Measurements from ENCODE around the gene APBA3.

The APBA3 gene

DNA sequence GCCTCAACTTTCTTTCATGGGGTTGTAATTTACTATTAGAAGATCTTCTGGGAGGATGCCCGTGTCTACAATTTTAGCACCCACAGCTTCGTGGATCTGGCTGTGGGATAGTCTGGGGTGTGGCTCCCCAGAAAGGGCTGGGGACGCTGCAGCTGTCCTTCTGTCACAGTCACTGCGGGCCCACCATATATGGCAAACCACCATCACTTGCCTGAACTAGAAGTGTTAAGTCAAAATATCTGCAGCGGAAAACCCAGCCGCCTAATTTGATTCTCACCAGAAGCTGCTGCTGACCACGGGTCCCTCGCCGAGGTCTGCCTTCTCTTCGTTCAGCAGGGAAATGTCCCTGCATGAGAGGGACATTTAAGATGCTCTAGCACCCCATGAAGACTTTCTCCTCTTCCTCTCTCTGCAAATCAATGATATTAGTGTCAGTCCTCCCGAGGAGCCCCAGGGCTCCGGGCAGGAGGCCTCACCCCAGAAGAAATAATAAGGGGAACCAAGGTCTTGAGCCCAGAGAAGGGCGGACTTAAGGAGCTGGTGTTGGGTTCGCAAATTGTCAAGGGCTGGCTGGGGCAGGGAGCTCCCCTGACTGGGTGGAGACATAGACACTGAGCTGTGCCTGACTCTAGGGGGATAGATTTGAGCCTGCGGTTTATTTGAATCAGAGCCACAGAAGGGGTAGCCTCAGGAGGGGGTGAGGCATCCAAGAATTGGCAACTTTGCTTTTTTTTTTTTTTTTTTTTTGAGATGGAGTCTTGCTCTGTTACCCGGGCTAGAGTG lies 27.7 kb upstream of the APBA3 start:
- DNase-seq (ENCODE audit: low read depth in 2 of 2) = no peak

DNA sequence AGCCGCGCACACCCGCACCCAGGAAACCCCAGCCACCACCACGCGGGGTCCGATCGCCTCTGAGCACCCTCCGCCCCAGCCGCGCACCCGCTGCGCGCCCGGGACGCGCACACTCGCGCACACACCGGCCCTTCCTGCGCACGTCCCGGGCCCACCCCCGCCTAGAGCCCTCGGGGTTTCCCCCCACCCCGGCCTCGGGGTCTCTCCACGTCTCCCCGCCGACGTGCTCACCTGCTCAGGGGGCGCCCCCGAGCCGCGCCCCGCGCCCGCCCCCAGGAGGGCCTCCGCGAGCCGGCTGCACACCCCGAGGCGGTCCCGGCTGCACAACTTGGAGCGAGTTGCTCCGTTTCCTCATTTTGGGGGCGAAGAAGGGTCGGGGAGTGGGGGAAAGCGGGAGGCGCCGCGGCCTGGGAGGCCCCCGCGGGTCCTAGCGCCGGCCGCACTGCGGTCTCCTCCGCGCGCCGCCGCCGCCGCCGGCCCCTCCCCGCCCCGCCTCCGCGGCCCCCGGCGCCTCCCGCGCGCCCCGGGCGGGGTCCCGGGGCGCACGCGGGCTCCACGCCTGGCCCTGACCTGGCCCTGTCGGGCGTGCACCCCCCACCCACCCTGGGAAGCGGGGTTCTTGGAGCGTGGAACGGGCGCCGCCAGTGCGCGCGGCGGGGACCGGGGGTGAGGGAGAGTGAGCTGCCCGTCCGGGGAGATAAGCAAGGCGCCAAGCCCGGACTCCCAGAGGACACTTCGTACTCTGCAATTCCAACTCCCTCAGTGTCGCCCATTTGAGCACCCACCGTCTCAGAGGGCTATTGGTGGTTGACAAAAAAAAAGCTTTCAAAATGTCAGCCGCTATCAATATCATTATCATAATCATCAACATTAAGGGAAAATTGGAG lies 24.7 kb upstream of the APBA3 start, which contains the start of gene MATK:
TSS of gene MATK (minus strand) at position 444 of the 887 bp plus-strand sequence. CDS start 1,246 bp downstream, outside the sequence.
- peak; percentile 34 to 47 for DNase-seq (ENCODE audit: low read depth in 2 of 2)

GRCh38 chr19:3785451-3785937 lies 24.0 kb upstream of the APBA3 start:
- DNase-seq (ENCODE audit: low read depth in 2 of 2) = peak in 1 of 2 donors; percentile 46

DNA sequence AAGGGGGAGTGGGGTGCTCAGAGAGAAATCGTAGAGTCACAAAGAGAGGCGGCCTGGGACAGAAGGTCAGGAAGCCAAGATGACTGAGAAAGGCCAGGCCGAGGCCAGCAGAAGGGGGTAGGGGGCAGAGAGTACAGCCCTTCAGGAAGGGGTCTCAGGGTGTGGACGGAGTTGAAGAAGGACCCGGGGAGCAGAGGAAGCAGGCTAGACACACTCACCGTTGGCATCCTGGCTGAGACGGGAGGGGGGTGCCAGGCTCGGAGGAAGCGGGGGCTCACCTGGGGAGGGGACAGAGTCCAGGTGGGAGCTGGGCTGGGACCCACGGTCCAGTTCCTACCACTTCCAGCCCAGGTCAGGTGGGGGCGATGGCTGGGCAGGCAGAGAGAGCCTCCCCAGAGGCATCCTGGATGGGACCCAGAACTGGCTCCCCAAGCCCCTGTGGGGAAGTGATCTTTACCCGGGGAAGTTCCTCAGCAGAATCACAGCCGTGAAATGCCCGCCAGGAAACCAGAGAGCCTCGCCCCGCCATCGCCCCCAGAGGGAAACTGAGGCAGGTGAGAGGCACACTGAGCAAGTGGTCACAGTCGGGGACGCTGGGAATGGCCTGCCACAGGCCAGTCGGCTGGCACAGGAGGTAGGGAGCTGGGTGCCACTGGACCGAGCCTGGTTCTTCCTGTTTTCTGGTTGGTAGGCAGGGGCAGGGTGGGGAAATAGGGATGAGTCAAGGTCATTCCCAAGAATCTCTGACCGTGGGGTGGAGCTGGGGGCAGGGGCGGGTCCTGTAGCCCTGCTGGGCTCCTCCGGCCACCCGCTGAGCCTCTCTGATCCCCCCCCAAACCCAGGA lies 23.3 kb upstream of the APBA3 start:
- no peak for DNase-seq (ENCODE audit: low read depth in 2 of 2)

DNA sequence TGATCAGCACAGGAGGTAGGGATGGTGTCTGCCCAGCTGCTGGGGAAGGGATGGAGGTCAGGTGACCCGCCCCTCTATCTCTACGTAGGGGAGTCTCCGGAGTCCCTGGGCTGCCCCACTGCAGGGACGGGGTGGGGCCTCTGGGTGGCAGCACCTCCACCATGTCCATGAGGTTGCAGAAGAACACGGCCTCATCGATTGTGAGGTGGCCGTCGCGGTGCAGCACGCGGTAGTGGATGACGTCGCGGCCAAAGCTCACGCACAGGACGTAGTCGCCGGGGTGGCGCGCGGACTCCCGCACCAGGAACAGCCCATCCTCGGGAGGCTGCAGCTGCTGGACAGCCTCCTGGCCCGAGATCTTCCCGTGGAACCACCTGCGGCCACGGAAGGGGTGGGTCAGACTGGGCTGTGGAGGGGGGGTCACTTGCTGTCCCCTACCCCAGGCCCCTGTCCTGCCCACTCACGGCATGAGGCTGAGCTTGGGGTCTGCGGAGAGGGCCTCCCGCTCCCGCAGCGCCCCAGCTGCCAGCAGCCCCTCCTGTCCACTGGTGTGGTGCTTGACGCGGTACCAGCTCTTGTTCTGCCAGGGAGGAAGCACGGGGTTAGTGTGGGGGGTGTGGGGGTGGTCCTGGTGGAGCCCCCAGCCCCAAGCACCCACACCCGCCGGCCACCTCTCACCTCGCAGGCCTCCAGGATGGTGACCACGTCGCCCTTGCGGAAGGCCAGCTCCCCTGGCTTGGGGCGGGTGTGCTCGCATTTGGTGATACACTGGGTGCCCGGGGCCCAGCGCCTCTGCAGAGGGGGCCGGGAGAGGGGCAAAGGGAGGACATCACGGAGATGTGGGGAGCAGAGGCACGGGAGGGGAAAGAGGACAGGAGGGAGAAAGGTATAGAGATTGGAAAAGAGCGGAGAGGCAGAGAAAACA lies 22.4 kb upstream of the APBA3 start:
- DNase-seq (ENCODE audit: low read depth in 2 of 2) = peak in 1 of 2 donors; percentile 39

DNA sequence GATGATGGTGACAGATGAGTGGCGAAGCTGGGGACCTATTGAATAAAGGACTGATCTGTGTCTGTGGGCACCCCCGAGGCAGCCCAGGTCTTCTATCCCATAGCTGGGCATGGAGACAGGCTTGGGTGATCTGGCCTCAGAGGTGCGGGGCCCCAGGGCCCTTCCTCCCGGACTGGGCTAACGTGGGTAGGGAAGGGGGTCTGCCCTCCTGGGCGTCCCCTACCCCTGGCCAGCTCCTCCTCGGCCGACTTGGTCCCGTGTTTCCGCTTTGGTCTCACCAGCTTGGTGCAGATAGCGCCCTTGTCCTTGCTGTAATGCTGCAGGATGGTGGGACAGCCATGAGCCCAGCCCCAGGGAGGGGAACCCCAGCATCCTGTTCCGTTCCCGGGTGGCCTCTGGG lies 21.4 kb upstream of the APBA3 start:
- no peak for DNase-seq (ENCODE audit: low read depth in 2 of 2)

DNA sequence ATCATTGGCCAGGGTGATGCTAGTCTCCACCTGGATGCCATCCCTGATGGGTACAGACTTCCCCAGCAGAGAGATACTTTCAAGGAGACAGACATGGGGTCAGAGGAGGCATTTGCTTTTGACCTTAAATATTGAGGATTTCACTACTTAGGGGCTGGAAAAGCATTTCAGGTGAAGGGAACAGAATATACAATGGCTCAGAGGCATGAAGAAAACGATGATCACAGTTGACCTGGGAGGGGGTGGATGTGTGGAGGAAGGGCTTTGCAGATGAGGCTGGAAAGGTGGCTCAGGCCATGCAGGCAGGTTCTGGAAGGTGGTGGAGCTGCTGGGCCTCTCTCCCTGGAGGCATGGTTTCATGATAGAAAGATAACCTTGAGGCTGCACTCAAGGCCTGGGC lies 20.8 kb upstream of the APBA3 start:
- DNase-seq (ENCODE audit: low read depth in 2 of 2) = no peak

DNA sequence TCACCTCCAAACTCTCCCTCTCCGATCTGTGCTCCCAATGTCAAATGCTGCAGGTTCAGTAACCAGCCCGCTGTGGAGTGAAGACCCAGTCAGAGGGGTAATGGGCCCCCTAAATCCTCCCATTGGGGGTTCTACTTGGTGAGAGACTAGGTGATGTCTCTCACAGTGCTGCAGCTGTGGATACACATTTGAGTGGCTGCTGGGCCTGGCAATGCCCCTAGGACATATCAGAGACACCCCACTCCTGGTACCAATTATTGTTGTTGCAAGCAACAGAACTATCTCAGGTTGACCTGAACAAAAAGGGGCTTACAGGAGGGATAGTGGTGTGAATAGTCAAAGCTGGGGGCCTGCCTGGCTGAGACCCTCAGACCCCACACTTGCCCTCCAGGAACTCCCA lies 20.1 kb upstream of the APBA3 start:
- DNase-seq (ENCODE audit: low read depth in 2 of 2) = no peak

DNA sequence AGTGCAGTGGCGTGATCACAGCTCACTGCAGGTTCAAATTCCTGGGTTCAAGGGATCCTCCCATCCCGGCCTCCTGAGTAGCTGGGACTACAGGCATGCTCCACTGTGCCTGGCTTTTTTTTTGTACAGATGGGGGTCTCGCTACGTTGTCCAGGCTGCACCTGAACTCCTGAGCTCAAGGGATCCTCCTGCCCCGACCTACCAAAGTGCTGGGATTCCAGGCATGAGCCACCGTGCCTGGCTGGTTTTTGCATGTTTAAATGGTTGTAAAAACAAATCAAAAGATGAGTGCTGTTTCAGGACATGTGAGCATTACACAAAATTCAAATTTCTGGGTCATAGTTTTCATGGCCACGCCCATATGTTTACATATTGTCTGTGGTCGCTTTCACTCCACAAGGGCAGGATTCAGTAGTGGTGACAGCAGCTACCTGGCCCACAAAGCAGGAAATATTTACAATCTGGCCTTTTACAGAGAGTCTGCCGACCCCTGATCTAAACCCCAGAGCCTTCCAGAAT lies 19.4 kb upstream of the APBA3 start:
- DNase-seq (ENCODE audit: low read depth in 2 of 2) = no peak

DNA sequence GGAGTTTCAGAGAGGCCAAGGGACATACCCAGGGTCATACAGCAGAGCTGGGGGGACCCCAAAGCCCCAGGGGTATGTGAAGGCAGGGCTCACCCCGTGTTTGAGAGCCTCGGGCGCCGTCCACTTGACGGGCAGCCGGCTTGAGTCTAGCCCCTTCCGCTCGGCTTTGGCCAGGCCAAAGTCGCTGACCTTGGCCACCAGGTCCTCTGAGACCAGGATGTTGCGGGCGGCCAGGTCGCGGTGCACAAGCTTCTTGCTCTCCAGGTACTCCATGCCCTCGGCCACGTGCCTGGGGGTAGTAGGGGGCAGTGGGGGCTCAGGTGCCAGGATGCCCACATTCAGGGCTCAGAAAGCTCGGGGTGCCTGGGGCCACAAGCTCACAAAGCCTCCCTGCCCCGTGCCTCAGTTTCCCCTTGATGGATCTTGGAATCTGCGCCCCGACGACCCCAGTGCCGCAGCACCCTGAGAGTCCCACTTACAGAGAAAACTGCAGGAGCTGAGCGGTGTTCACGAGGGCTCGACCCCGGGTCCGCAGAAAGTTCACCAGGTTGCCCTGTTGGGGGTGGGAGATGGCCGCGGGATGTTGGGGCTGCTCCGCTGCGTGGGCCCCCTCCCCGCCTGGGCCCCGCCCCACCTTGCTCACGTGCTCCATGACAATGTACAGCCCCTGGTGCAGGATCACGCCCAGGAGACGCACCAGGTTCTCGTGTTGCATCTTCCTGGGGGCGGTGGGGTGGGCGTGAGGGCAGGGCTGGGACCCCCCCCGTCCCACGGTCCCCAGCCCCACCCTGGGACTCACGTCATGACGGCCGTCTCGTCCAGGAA lies 17.6 kb upstream of the APBA3 start:
- DNase-seq (ENCODE audit: low read depth in 2 of 2) = no peak

DNA sequence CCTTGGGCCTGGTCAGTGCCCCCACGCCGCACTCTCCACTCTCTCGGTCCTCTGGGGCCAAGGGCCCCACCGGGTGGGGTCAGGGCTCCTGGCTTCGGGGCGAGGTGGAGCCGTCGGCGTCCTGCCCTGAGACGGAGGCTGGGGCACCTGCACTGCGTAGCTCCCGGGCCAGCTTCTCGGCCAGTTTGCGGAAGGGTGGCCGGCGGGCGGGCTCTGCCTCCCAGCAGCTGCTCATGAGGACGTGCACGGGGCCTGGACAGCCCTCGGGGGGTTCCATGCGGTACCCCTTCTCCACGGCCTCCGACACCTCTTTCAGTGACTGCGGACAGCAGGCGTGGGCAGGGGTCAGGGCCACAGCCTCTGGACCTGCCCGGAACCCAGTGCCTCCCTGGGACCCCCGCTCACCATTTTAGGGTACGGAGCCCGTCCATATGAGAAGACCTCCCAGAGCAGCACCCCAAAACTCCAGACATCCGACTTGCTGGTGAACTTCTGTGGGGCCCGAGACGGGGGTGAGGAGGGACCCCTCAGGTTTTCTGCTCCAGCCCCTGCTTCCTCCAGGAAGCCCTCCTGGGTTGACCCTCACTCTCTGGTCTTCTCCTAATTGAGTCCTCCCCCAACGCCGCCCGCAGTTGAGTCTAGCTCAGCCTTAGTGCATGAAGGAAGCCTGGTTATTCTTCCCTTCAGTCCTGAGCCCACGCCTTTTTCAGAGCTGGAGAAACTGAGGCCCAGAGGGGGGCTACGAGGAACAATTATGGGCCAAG lies 16.8 kb upstream of the APBA3 start:
- no peak for DNase-seq (ENCODE audit: low read depth in 2 of 2)

- no peak for DNase-seq (ENCODE audit: low read depth in 2 of 2)
Observed at GRCh38 chr19:3776479-3777040, 15.1 kb upstream of the APBA3 start.

DNA sequence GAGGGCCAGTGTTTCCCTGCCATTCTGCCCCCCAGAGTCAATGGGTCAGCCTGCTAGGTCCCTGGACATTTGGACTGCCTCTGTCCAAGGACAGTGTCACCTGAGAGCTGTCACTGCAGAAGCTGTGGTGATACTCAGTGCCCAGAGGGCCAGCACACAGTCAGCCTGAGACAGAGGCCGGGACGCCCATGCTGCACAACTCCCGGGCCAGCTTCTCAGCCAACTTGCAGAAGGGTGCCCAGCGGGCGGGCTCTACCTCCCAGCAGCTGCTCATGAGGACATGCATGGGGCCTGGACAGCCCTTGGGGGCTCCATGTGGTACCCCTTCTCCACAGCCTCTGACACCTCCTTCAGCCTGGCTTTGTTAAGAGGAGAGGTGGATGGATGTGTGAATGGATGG lies 14.3 kb upstream of the APBA3 start:
- DNase-seq (ENCODE audit: low read depth in 2 of 2) = no peak

DNA sequence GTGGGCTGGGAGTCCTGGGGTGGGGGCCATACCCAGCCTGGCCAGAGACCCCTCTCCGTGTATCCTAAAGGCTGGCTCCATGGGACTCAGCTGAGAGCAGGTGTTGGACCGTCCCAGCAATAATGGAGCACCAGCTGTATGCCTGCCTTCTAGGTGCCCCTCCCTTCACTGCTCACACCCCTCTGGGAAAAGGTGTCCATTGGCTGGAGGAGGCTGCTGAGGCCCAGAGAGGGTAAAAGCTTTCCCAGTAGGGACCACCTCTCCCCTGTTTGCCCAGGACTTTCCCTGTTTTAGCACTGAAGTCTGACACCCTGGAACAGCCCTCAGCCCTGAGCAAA lies 13.9 kb upstream of the APBA3 start:
- no peak for DNase-seq (ENCODE audit: low read depth in 2 of 2)

- no peak for DNase-seq (ENCODE audit: low read depth in 2 of 2)
Observed at GRCh38 chr19:3774621-3775373, 13.3 kb upstream of the APBA3 start.

GRCh38 chr19:3773814-3774515 lies 12.5 kb upstream of the APBA3 start:
- DNase-seq (ENCODE audit: low read depth in 2 of 2) = no peak

GRCh38 chr19:3771906-3772455 lies 10.5 kb upstream of the APBA3 start, which contains the start of gene RAX2:
Gene RAX2, minus strand, starts transcription at chr19:3772228. Its CDS starts 486 bp downstream, at chr19:3771742.
- DNase-seq (ENCODE audit: low read depth in 2 of 2) = no peak

All from stimulated activated CD4-positive, alpha-beta T cell treated with anti-CD3 and anti-CD28 coated beads, Interleukin-1b, Interleukin-23, amount 100 ng/mL, for 4 hours (primary cell).